EL (cell line): ENCODE measurements around the gene PAH.
A peak's percentile ranks its signal among the peaks of the same experiment; 100 is the strongest.
"Not testable (repeated sequence)": the region's sequence is repeated elsewhere in the genome, so short reads cannot be mapped to it uniquely, and the experiment has no call there.

Experiments used
- DNase-seq: peaks from one replicate; pipeline ENCODE4 v3.0.0-alpha.2; 2016

PAH gene

GRCh38 chr12:102888511-102888910 is 28.5 kb downstream of the PAH start:
- DNase-seq = no peak

GRCh38 chr12:102885043-102885932 is 31.8 kb downstream of the PAH start:
- DNase-seq = no peak

- DNase-seq = peak; percentile 40
These were observed 33.7 kb downstream of the PAH start for GRCh38 chr12:102883204-102883799.

- DNase-seq = no peak
These were observed 36.3 kb downstream of the PAH start for GRCh38 chr12:102880783-102881182.

- peak; percentile 85 for DNase-seq
These were observed 37.8 kb downstream of the PAH start for GRCh38 chr12:102879144-102879763.

- DNase-seq = no peak
These were observed 40.2 kb downstream of the PAH start for GRCh38 chr12:102876883-102877282.

GRCh38 chr12:102874819-102875218 is 42.2 kb downstream of the PAH start:
- no peak for DNase-seq

- DNase-seq = peak; percentile 35
These were observed 44.0 kb downstream of the PAH start for GRCh38 chr12:102873077-102873476.

- no peak for DNase-seq
These were observed 46.0 kb downstream of the PAH start for GRCh38 chr12:102871014-102871413.

GRCh38 chr12:102869571-102869970 is 47.5 kb downstream of the PAH start:
- DNase-seq = no peak

GRCh38 chr12:102865821-102866615 is 51.0 kb downstream of the PAH start:
- DNase-seq = no peak

- no peak for DNase-seq
These were observed 54.6 kb downstream of the PAH start for GRCh38 chr12:102862486-102862885.

- no peak for DNase-seq
These were observed 65.8 kb downstream of the PAH start for GRCh38 chr12:102851246-102851645.

GRCh38 chr12:102849722-102850447 is 67.2 kb downstream of the PAH start:
- no peak for DNase-seq

- no peak for DNase-seq
These were observed 68.2 kb downstream of the PAH start for GRCh38 chr12:102848832-102849231.

- peak; percentile 63 for DNase-seq
These were observed 69.9 kb downstream of the PAH start for GRCh38 chr12:102847131-102847530.

- peak; percentile 7 for DNase-seq
These were observed 83.2 kb downstream of the PAH start for GRCh38 chr12:102833687-102834441.

- DNase-seq = not testable (repeated sequence)
These were observed 84.2 kb downstream of the PAH start for GRCh38 chr12:102832826-102833225.

- DNase-seq = peak; percentile 34
These were observed 92.7 kb downstream of the PAH start for GRCh38 chr12:102824218-102824835.

GRCh38 chr12:102821149-102821548 is 95.9 kb downstream of the PAH start:
- DNase-seq = no peak

GRCh38 chr12:102816816-102817434 is 100.1 kb downstream of the PAH start:
- DNase-seq = peak; percentile 28
